Ishikawa (cell line): ENCODE measurements around the gene RHBDD1.

ENCODE experiments used
- CEBPB ChIP-seq: IDR thresholded peaks from 2 replicates; pipeline ENCODE4 v1.6.1; 2012
- CREB1 ChIP-seq: IDR thresholded peaks from 2 replicates; pipeline ENCODE4 v1.6.1; 2012; ENCODE audit warnings: low read depth
- EGR1 ChIP-seq: IDR thresholded peaks from 2 replicates; pipeline ENCODE4 v1.6.1; 2012
- EP300 ChIP-seq: IDR thresholded peaks from 2 replicates; pipeline ENCODE4 v1.6.1; 2012; ENCODE audit warnings: borderline replicate concordance
- FOXM1 ChIP-seq: IDR thresholded peaks from 2 replicates; pipeline ENCODE4 v1.6.1; 2012; ENCODE audit warnings: low read depth, borderline replicate concordance
- MAX ChIP-seq: IDR thresholded peaks from 2 replicates; pipeline ENCODE4 v1.6.1; 2012
- NFIC ChIP-seq: IDR thresholded peaks from 2 replicates; pipeline ENCODE4 v1.6.1; 2012
- RAD21 ChIP-seq: IDR thresholded peaks from 2 replicates; pipeline ENCODE4 v1.6.1; 2012; ENCODE audit warnings: low read depth
- REST ChIP-seq: IDR thresholded peaks from 2 replicates; pipeline ENCODE4 v1.6.1; 2012; ENCODE audit warnings: low read depth, mild to moderate bottlenecking
- TAF1 ChIP-seq: IDR thresholded peaks from 2 replicates; pipeline ENCODE4 v1.6.1; 2012; ENCODE audit warnings: low read depth, mild to moderate bottlenecking
- TCF12 ChIP-seq: IDR thresholded peaks from 2 replicates; pipeline ENCODE4 v1.6.1; 2012; ENCODE audit warnings: low read depth
- TEAD4 ChIP-seq: IDR thresholded peaks from 2 replicates; pipeline ENCODE4 v1.6.1; 2012
- USF1 ChIP-seq: IDR thresholded peaks from 2 replicates; pipeline ENCODE4 v1.6.1; 2012
- YY1 ChIP-seq: IDR thresholded peaks from 2 replicates; pipeline ENCODE4 v1.6.1; 2012; ENCODE audit warnings: low read depth
- ZBTB7A ChIP-seq: IDR thresholded peaks from 2 replicates; pipeline ENCODE4 v1.6.1; 2012; ENCODE audit warnings: low read depth

The RHBDD1 gene

GRCh38 chr2:226984750-226985582 lies 149.1 kb downstream of the RHBDD1 start:
- TF ChIP-seq NFIC (no peak), USF1 (no peak), CEBPB (no peak), RAD21 (peak; percentile 69), REST (no peak), TEAD4 (no peak), TCF12 (no peak), FOXM1 (no peak)

- TF ChIP-seq REST = no peak
- TF ChIP-seq FOXM1 = no peak
- no peak for TF ChIP-seq TCF12
- TF ChIP-seq ZBTB7A = no peak
- TF ChIP-seq USF1 = no peak
- no peak for TF ChIP-seq YY1
- no peak for TF ChIP-seq EP300
- no peak for TF ChIP-seq MAX
- TF ChIP-seq EGR1 = no peak
- no peak for TF ChIP-seq NFIC
- no peak for TF ChIP-seq TEAD4
- no peak for TF ChIP-seq TAF1
- no peak for TF ChIP-seq CEBPB
- no peak for TF ChIP-seq RAD21
- TF ChIP-seq CREB1 = no peak
Observed at GRCh38 chr2:226985583-226985946, 149.7 kb downstream of the RHBDD1 start.

- no peak for TF ChIP-seq RAD21
- TF ChIP-seq YY1 = no peak
- TF ChIP-seq CEBPB = no peak
- no peak for TF ChIP-seq CREB1
- TF ChIP-seq ZBTB7A = no peak
Observed at GRCh38 chr2:226991663-226992062, 155.8 kb downstream of the RHBDD1 start.

- TF ChIP-seq TAF1 = no peak
- no peak for TF ChIP-seq TCF12
- no peak for TF ChIP-seq CREB1
- TF ChIP-seq MAX = no peak
- TF ChIP-seq EP300 = no peak
- no peak for TF ChIP-seq TEAD4
- TF ChIP-seq YY1 = no peak
- TF ChIP-seq RAD21 = no peak
- TF ChIP-seq EGR1 = no peak
- TF ChIP-seq FOXM1 = no peak
- TF ChIP-seq NFIC = no peak
- TF ChIP-seq REST = no peak
Observed at GRCh38 chr2:226993171-226993570, 157.3 kb downstream of the RHBDD1 start.

GRCh38 chr2:226994775-226995174 lies 158.9 kb downstream of the RHBDD1 start:
- TF ChIP-seq EP300 (no peak), YY1 (no peak), REST (no peak)
